ENCODE data around the gene RPIA. TPM values are rescaled to one million over a fixed set of nuclear protein-coding genes. Genes with fewer than 3 reads are reported as not detected.
"Not testable (repeated sequence)": the region's sequence is repeated elsewhere in the genome, so short reads cannot be mapped to it uniquely, and the experiment has no call there.

The RPIA gene
- total RNA-seq, 1 donor from 2014 or later, result 15.0 TPM

DNA sequence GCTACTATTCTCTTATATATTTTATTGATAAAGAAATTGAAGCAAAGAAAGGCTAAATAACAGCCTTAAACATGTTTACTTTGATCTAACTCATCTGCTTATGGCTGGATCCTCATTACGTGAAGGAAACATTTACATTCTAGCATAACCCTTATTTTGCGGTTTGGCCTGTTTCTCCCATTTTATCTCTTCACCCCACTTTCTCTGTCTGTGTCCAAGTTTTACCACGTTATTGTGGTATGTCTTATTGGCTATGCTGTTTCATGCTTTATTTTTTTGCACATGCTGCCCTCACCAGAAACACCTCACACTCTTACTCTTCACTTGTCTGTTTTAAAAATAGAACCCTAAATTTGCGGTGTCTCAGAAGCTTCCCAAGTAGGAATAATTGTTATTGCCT lies 78.5 kb downstream of the RPIA start:
- DNase-seq (ENCODE audit: extremely low spot score, unreplicated experiment), result no peak
- H3K27ac Mint-ChIP-seq (ENCODE audit: unreplicated experiment), result no peak overlapping the region
- peaks cover 44% of the 10 kb centered on the region for H3K27me3 Mint-ChIP-seq (ENCODE audit: unreplicated experiment)
- peaks cover 5% of the 10 kb centered on the region for H3K4me1 Mint-ChIP-seq (ENCODE audit: unreplicated experiment)
- TF ChIP-seq CTCF (IDR thresholded peaks at IDR 0.05), result no peak
- peaks cover 6% of the 10 kb centered on the region for H3K9me3 Mint-ChIP-seq (ENCODE audit: unreplicated experiment)
- no peak overlapping the region for H3K4me3 Mint-ChIP-seq (ENCODE audit: unreplicated experiment)
- no peaks in the 10 kb centered on the region for H3K36me3 Mint-ChIP-seq (ENCODE audit: unreplicated experiment)

- H3K27ac Mint-ChIP-seq (ENCODE audit: unreplicated experiment); DNase-seq (ENCODE audit: extremely low spot score, unreplicated experiment); H3K4me3 Mint-ChIP-seq (ENCODE audit: unreplicated experiment); H3K36me3 Mint-ChIP-seq (ENCODE audit: unreplicated experiment); H3K4me1 Mint-ChIP-seq (ENCODE audit: unreplicated experiment): not testable (repeated sequence)
- Mint-ChIP-seq H3K9me3 (ENCODE audit: unreplicated experiment) (peaks cover 14% of the 10 kb centered on the region), H3K27me3 (ENCODE audit: unreplicated experiment) (peaks cover 27% of the 10 kb centered on the region)
Measured at GRCh38 chr2:88773233-88774028, 82.0 kb downstream of the RPIA start.

- peaks cover 23% of the 10 kb centered on the region for H3K27me3 Mint-ChIP-seq (ENCODE audit: unreplicated experiment)
- not testable (repeated sequence) for H3K27ac Mint-ChIP-seq (ENCODE audit: unreplicated experiment); H3K4me3 Mint-ChIP-seq (ENCODE audit: unreplicated experiment); DNase-seq (ENCODE audit: extremely low spot score, unreplicated experiment); H3K36me3 Mint-ChIP-seq (ENCODE audit: unreplicated experiment); H3K9me3 Mint-ChIP-seq (ENCODE audit: unreplicated experiment); H3K4me1 Mint-ChIP-seq (ENCODE audit: unreplicated experiment)
Measured at GRCh38 chr2:88789213-88789612, 97.7 kb downstream of the RPIA start.

DNA sequence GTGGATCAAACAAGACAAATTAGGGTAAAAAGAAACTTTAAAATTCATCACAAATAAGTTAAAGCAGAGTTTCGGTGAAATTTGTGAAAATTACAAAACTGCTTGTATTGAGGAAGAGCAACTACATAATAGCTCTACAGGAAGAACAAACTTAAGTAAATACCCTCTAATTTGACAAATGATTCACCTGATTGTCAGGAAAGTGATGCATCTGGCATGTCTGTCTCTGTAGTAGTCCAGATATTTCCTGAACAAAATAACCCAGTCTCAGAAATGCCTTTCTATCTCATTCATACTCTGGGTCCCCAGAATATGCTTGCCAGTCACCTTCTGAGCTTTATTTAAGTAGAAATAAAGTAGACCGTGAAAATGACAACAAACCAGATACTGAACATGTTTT lies 104.5 kb downstream of the RPIA start:
- not testable (repeated sequence) for H3K27ac Mint-ChIP-seq (ENCODE audit: unreplicated experiment); H3K36me3 Mint-ChIP-seq (ENCODE audit: unreplicated experiment); H3K4me3 Mint-ChIP-seq (ENCODE audit: unreplicated experiment); DNase-seq (ENCODE audit: extremely low spot score, unreplicated experiment); H3K9me3 Mint-ChIP-seq (ENCODE audit: unreplicated experiment); H3K4me1 Mint-ChIP-seq (ENCODE audit: unreplicated experiment)
- peaks cover 10% of the 10 kb centered on the region for H3K27me3 Mint-ChIP-seq (ENCODE audit: unreplicated experiment)

GRCh38 chr2:88796523-88796922 lies 105.0 kb downstream of the RPIA start:
- H3K27me3 Mint-ChIP-seq (ENCODE audit: unreplicated experiment), result peaks cover 12% of the 10 kb centered on the region
- H3K4me1 Mint-ChIP-seq (ENCODE audit: unreplicated experiment); DNase-seq (ENCODE audit: extremely low spot score, unreplicated experiment); H3K27ac Mint-ChIP-seq (ENCODE audit: unreplicated experiment); H3K4me3 Mint-ChIP-seq (ENCODE audit: unreplicated experiment); H3K36me3 Mint-ChIP-seq (ENCODE audit: unreplicated experiment); H3K9me3 Mint-ChIP-seq (ENCODE audit: unreplicated experiment): not testable (repeated sequence)

- H3K27me3 Mint-ChIP-seq (ENCODE audit: unreplicated experiment), result peaks cover 16% of the 10 kb centered on the region
Measured at GRCh38 chr2:88797164-88797563, 105.7 kb downstream of the RPIA start.

More at GRCh38 chr2:88797164-88797563, 105.7 kb downstream of the RPIA start:
- not testable (repeated sequence) for H3K4me1 Mint-ChIP-seq (ENCODE audit: unreplicated experiment); H3K27ac Mint-ChIP-seq (ENCODE audit: unreplicated experiment); H3K9me3 Mint-ChIP-seq (ENCODE audit: unreplicated experiment); H3K4me3 Mint-ChIP-seq (ENCODE audit: unreplicated experiment); DNase-seq (ENCODE audit: extremely low spot score, unreplicated experiment); H3K36me3 Mint-ChIP-seq (ENCODE audit: unreplicated experiment)

Other genes starting within 250 kb of the RPIA start
- not detected in 2 replicates for gene FOXI3, start 239.0 kb upstream of the RPIA start, total RNA-seq
- 16.3 and 16.6 TPM in 2 replicates for gene EIF2AK3, start 64.2 kb upstream of the RPIA start, total RNA-seq

Data from osteocyte (in vitro differentiated cells).